GM23338 (cell line): Measurements from ENCODE around the gene PSMB5.
A peak's percentile ranks its signal among the peaks of the same experiment; 100 is the strongest.

Experiments used
- CREB1 ChIP-seq: fragments of 250-450 bp; sonication (Bioruptor Pico); IDR thresholded peaks from 2 replicates; pipeline ENCODE4 v1.5.0; 2020; ENCODE audit warnings: low read depth, mild to moderate bottlenecking, moderate library complexity
- EZH2 ChIP-seq: fragments of 200-600 bp; sonication (generic); IDR thresholded peaks from one replicate; pipeline ENCODE4 v1.8.0; 2017; ENCODE audit warnings: antibody characterized with exemption, mild to moderate bottlenecking, low read depth; ENCODE audit not compliant: unreplicated experiment
- EZH2phosphoT487 ChIP-seq: fragments of 200-600 bp; sonication (generic); IDR thresholded peaks from one replicate; pipeline ENCODE4 v1.8.1; 2018; ENCODE audit warnings: antibody characterized with exemption; ENCODE audit not compliant: unreplicated experiment
- JUNB ChIP-seq: IDR thresholded peaks from one replicate; pipeline ENCODE4 v1.6.1; 2016; ENCODE audit warnings: antibody characterized with exemption; ENCODE audit not compliant: unreplicated experiment
- NANOG ChIP-seq: IDR thresholded peaks from 2 replicates; pipeline ENCODE4 v1.6.1; 2016; ENCODE audit warnings: antibody characterized with exemption, borderline replicate concordance
- POLR2AphosphoS5 ChIP-seq: IDR thresholded peaks from 2 replicates; pipeline ENCODE4 v1.6.1; 2016; ENCODE audit warnings: antibody characterized with exemption, low read depth
- ZNF114 ChIP-seq: fragments of 250-450 bp; sonication (Bioruptor Pico); IDR thresholded peaks from 2 replicates; pipeline ENCODE4 v1.5.0; 2020; ENCODE audit warnings: mild to moderate bottlenecking, moderate library complexity
- TF ChIP-seq, protein P1 (sequence below), 2 experiments: fragments of 200-600 bp in 1 of 2; sonication (generic) in 1 of 2; conservative IDR thresholded peaks; 2 replicates each; pipeline versions ENCODE4 v1.5.1 to v1.6.1; 2016 to 2017; ENCODE audit warnings: antibody characterized with exemption in 2 of 2, low read depth in 2 of 2, mild to moderate bottlenecking in 2 of 2, moderate library complexity in 1 of 2
- TF ChIP-seq, protein P2 (sequence below): fragments of 250-450 bp; sonication (Bioruptor Pico); IDR thresholded peaks from 2 replicates; pipeline ENCODE4 v1.5.0; 2020; ENCODE audit warnings: mild to moderate bottlenecking, moderate library complexity
- TF ChIP-seq, protein P3 (sequence below): IDR thresholded peaks from one replicate; pipeline ENCODE4 v1.6.1; 2018; ENCODE audit warnings: antibody characterized with exemption; ENCODE audit not compliant: unreplicated experiment
- TF ChIP-seq, protein P4 (sequence below): IDR thresholded peaks from 2 replicates; pipeline ENCODE4 v1.6.1; 2016; ENCODE audit warnings: antibody characterized with exemption

DNA sequence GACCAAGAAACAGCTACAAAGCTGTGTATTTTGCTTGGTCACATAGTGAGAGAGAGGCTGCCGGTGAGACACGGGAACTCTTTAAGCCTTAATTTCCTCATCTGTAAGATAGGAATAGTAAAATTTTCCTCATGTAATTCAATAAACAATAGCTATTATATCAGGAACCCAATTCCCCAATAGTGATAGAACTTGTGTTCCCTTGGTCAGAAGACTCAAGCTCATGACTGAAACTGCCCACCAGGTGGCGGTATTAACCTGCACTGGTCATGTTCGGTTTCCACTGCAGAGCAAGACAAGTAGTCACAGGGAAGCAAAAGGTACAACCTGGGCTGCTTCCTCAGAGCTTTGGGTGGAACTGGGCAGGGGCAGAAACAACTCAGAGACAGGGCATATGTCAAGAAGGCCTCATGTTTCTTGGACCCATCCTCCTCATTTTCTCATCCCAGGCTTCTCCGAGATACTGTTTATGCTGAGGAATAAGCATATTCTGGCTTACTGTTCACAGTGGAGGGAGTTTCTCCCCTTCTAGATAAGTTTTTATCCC is 48.1 kb downstream of the PSMB5 start:
- TF ChIP-seq POLR2AphosphoS5 (no peak), EZH2phosphoT487 (no peak), EZH2 (no peak), ZNF114 (CRISPR knock-in tag) (no peak), NANOG (no peak), CREB1 (no peak), JUNB (no peak)
- TF ChIP-seq, protein P1, sequence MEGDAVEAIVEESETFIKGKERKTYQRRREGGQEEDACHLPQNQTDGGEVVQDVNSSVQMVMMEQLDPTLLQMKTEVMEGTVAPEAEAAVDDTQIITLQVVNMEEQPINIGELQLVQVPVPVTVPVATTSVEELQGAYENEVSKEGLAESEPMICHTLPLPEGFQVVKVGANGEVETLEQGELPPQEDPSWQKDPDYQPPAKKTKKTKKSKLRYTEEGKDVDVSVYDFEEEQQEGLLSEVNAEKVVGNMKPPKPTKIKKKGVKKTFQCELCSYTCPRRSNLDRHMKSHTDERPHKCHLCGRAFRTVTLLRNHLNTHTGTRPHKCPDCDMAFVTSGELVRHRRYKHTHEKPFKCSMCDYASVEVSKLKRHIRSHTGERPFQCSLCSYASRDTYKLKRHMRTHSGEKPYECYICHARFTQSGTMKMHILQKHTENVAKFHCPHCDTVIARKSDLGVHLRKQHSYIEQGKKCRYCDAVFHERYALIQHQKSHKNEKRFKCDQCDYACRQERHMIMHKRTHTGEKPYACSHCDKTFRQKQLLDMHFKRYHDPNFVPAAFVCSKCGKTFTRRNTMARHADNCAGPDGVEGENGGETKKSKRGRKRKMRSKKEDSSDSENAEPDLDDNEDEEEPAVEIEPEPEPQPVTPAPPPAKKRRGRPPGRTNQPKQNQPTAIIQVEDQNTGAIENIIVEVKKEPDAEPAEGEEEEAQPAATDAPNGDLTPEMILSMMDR (conservative IDR thresholded peaks at IDR 0.05; ENCODE audit: low read depth in 2 of 2), result peak; percentile 98
- TF ChIP-seq, protein P2, sequence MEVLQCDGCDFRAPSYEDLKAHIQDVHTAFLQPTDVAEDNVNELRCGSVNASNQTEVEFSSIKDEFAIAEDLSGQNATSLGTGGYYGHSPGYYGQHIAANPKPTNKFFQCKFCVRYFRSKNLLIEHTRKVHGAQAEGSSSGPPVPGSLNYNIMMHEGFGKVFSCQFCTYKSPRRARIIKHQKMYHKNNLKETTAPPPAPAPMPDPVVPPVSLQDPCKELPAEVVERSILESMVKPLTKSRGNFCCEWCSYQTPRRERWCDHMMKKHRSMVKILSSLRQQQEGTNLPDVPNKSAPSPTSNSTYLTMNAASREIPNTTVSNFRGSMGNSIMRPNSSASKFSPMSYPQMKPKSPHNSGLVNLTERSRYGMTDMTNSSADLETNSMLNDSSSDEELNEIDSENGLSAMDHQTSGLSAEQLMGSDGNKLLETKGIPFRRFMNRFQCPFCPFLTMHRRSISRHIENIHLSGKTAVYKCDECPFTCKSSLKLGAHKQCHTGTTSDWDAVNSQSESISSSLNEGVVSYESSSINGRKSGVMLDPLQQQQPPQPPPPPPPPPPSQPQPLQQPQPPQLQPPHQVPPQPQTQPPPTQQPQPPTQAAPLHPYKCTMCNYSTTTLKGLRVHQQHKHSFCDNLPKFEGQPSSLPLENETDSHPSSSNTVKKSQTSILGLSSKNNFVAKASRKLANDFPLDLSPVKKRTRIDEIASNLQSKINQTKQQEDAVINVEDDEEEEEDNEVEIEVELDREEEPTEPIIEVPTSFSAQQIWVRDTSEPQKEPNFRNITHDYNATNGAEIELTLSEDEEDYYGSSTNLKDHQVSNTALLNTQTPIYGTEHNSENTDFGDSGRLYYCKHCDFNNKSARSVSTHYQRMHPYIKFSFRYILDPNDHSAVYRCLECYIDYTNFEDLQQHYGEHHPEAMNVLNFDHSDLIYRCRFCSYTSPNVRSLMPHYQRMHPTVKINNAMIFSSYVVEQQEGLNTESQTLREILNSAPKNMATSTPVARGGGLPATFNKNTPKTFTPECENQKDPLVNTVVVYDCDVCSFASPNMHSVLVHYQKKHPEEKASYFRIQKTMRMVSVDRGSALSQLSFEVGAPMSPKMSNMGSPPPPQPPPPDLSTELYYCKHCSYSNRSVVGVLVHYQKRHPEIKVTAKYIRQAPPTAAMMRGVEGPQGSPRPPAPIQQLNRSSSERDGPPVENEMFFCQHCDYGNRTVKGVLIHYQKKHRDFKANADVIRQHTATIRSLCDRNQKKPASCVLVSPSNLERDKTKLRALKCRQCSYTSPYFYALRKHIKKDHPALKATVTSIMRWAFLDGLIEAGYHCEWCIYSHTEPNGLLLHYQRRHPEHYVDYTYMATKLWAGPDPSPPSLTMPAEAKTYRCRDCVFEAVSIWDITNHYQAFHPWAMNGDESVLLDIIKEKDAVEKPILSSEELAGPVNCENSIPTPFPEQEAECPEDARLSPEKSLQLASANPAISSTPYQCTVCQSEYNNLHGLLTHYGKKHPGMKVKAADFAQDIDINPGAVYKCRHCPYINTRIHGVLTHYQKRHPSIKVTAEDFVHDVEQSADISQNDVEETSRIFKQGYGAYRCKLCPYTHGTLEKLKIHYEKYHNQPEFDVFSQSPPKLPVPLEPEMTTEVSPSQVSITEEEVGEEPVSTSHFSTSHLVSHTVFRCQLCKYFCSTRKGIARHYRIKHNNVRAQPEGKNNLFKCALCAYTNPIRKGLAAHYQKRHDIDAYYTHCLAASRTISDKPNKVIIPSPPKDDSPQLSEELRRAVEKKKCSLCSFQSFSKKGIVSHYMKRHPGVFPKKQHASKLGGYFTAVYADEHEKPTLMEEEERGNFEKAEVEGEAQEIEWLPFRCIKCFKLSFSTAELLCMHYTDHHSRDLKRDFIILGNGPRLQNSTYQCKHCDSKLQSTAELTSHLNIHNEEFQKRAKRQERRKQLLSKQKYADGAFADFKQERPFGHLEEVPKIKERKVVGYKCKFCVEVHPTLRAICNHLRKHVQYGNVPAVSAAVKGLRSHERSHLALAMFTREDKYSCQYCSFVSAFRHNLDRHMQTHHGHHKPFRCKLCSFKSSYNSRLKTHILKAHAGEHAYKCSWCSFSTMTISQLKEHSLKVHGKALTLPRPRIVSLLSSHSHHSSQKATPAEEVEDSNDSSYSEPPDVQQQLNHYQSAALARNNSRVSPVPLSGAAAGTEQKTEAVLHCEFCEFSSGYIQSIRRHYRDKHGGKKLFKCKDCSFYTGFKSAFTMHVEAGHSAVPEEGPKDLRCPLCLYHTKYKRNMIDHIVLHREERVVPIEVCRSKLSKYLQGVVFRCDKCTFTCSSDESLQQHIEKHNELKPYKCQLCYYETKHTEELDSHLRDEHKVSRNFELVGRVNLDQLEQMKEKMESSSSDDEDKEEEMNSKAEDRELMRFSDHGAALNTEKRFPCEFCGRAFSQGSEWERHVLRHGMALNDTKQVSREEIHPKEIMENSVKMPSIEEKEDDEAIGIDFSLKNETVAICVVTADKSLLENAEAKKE (CRISPR knock-in tag), result no peak
- TF ChIP-seq, protein P3, sequence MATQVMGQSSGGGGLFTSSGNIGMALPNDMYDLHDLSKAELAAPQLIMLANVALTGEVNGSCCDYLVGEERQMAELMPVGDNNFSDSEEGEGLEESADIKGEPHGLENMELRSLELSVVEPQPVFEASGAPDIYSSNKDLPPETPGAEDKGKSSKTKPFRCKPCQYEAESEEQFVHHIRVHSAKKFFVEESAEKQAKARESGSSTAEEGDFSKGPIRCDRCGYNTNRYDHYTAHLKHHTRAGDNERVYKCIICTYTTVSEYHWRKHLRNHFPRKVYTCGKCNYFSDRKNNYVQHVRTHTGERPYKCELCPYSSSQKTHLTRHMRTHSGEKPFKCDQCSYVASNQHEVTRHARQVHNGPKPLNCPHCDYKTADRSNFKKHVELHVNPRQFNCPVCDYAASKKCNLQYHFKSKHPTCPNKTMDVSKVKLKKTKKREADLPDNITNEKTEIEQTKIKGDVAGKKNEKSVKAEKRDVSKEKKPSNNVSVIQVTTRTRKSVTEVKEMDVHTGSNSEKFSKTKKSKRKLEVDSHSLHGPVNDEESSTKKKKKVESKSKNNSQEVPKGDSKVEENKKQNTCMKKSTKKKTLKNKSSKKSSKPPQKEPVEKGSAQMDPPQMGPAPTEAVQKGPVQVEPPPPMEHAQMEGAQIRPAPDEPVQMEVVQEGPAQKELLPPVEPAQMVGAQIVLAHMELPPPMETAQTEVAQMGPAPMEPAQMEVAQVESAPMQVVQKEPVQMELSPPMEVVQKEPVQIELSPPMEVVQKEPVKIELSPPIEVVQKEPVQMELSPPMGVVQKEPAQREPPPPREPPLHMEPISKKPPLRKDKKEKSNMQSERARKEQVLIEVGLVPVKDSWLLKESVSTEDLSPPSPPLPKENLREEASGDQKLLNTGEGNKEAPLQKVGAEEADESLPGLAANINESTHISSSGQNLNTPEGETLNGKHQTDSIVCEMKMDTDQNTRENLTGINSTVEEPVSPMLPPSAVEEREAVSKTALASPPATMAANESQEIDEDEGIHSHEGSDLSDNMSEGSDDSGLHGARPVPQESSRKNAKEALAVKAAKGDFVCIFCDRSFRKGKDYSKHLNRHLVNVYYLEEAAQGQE, result no peak
- TF ChIP-seq, protein P4, sequence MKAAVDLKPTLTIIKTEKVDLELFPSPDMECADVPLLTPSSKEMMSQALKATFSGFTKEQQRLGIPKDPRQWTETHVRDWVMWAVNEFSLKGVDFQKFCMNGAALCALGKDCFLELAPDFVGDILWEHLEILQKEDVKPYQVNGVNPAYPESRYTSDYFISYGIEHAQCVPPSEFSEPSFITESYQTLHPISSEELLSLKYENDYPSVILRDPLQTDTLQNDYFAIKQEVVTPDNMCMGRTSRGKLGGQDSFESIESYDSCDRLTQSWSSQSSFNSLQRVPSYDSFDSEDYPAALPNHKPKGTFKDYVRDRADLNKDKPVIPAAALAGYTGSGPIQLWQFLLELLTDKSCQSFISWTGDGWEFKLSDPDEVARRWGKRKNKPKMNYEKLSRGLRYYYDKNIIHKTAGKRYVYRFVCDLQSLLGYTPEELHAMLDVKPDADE, result no peak
